C1 segment of cervical spinal cord (tissue), 14 donors: ENCODE data around the gene NR3C1.

ENCODE experiments used
- DNase-seq, 14 donors: peaks; one replicate each; lab custom pipeline; 2025; lab: John Stamatoyannopoulos, UW

The NR3C1 gene

GRCh38 chr5:143370440-143370839 lies 33.0 kb downstream of the NR3C1 start:
- DNase-seq = no peak

GRCh38 chr5:143364061-143364460 lies 39.4 kb downstream of the NR3C1 start:
- DNase-seq = no peak

DNA sequence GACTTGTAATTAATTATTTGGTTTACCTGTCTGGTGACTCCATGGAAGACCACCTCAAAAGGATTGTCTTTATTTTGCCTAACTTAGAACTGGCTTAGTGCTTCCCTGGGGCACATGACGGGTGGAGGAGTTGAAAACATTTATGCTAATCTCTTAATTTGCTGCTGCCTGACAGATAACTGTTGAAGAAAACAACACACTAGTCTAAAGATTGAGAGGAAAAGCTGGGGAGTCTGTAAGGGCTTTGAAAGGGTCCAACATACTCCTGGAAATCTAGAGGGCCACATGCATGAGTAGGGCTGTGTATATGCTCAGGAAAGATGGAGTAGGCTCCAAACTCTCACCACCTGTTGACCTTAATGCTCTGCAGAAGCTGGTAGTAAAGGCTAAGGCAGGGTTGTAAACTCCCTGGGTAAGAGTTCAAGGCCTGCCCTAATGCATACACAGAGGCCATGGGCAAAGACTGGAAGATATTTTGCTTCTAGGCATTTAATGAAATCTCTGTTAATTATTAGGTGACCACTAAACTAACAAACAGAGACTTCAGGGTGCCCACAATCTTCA lies 40.7 kb downstream of the NR3C1 start:
- DNase-seq = no peak

DNA sequence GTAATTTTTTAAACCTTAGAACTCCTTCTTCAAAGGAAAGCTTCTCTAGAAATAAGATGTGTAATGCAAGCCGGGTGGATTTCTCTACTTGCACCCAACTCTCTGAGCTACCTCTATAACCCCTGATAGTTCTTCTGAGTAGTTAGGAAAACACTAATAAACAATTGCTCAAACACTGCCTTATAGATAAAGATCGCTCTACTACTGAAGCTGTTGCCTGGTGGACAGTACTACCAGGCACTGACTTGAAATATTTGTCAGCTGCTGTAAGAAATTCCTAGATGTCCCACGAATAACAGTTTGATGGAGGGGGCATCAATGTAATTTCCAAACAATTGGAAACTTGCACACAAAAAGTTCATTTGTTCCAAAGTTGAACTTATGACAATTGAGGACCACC lies 42.0 kb downstream of the NR3C1 start:
- DNase-seq = no peak

- no peak for DNase-seq
Measured at GRCh38 chr5:143360755-143361154, 42.7 kb downstream of the NR3C1 start.

GRCh38 chr5:143359869-143360268 lies 43.6 kb downstream of the NR3C1 start:
- DNase-seq = no peak

DNA sequence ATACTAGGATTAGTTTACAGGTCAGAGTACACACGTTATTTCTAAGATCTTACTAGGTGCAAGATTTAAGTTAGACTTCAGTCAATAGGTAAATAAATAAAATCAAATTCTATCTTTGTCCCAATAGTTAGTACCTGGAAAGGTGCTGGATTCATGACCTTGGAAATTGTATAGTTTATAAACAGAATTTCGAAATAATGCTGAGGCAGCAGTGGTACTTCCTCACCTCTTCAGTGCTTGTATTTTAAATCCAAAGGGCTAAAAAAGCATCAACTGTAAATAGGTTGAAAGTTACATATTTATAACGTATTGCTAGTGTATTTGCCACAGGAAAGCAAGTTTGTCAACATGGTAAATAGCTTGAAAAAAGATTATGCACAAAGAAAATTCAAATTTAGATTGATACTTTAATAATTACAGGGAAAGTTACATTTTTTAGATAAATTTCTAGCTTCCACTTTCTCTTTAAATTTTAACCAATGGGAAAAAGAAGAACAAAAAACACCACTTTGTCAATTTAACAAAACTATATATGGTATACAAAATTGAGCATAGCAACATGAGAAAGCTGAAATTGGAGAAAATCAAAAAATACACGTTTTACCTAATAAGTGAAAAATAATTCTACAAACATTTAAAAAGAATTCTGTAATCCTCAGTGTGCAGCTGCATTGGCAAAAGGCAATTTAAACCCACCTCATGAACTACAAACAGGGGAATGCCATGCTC lies 46.5 kb downstream of the NR3C1 start:
- DNase-seq = no peak

- peak in 6 of 14 donors; percentile 5 to 73 (median 17) for DNase-seq
Measured at GRCh38 chr5:143355710-143356109, 47.8 kb downstream of the NR3C1 start.

- DNase-seq = no peak
Measured at GRCh38 chr5:143354025-143354424, 49.5 kb downstream of the NR3C1 start.

- DNase-seq = no peak
Measured at GRCh38 chr5:143352691-143353090, 50.8 kb downstream of the NR3C1 start.

DNA sequence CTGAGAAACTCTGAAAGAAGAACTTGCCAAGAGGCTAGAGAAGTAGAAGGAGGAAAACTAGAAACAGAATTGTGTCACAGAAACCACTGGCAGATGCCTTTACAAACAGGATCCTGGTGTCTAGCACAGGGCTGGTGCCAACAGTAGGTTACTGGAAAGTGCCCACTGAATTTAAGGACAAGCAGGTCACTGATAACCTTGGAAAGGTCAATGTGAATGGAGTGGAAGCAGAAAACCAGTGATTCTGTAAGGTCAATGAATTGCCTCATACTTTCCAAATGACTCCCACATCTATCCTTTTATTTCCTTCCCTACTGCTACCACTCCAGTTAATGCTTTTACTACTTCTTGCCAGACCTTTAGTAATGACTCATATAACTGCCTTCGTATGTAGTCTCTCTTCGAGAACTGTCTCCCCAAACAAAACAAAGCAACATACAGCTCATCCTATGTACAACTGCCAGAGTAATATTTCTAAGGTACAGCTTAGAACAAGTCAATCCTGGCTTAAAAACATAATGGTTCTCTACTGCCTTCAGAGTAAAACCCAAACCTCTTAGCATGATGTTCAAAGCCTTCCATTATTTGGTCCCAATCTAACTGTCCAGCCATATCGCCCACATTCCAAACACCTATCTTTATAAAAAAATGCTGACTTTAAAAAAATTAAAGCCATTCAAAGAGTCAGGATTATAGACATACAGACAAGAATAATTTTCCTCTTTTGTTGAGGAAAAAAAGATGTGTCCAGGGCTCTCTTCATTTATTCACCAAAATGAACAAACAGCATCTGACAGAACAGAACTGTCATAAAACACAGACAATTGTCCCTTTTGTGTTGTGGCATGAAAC lies 52.5 kb downstream of the NR3C1 start:
- no peak for DNase-seq

DNA sequence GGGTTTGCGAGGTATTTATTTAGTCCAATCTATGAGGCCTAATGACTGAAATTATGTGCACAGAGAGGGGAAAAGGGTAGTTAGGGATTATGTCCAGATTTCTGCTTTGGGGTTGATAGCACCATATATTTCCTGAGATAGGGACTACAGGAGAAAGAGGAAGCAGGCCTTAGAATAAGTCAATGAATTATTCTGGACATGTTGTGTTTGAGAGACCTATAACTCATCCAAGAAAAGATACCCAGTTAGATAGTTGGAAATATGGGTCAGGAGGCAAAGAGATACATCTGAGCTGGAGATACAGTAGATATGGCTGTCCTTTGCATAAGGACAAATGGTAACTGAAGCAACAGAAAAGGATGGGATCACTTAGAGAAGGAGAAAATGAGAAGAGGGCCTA lies 53.1 kb downstream of the NR3C1 start:
- DNase-seq = no peak

GRCh38 chr5:143349177-143349576 lies 54.3 kb downstream of the NR3C1 start:
- DNase-seq = no peak

GRCh38 chr5:143347698-143348344 lies 55.7 kb downstream of the NR3C1 start:
- DNase-seq = no peak

DNA sequence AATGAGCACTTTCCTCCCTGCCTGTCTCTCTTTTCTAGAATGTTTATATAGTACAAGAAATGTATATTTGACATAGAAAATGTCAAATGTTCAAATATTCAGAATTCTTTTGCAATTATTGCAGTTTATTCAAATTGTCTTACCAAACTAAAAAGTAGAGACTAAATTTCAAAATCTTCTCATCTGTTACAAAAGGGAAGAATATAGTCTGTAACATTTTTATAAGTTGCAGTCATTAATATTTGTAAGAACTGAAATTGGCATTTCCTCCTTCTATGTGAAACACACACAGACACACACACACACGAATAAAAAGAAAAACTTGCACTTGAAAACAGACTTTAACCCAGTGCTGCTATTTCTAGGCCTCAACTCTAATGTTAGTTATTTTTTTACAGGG lies 56.4 kb downstream of the NR3C1 start:
- no peak for DNase-seq

- no peak for DNase-seq
Measured at GRCh38 chr5:143345671-143346440, 57.6 kb downstream of the NR3C1 start.

DNA sequence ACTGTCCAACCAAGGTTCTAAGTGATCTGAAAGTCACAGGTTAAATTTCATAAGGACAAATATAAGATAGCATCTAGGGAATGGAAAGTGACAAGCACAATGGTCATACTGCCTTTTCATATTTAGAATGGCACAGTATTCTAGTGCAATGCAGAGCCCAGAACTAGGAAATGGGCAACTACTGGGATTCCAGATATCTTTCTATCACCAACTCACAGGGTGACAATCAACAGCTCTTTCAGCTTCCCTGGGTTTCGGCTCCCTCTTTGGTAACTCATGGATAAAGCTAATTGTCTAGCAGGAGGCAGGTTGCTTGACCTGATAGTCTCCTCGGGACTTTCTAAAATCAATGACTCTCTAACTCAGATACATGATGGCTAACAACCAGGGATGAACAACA lies 60.4 kb downstream of the NR3C1 start:
- no peak for DNase-seq

GRCh38 chr5:143342607-143343006 lies 60.9 kb downstream of the NR3C1 start:
- DNase-seq = no peak

DNA sequence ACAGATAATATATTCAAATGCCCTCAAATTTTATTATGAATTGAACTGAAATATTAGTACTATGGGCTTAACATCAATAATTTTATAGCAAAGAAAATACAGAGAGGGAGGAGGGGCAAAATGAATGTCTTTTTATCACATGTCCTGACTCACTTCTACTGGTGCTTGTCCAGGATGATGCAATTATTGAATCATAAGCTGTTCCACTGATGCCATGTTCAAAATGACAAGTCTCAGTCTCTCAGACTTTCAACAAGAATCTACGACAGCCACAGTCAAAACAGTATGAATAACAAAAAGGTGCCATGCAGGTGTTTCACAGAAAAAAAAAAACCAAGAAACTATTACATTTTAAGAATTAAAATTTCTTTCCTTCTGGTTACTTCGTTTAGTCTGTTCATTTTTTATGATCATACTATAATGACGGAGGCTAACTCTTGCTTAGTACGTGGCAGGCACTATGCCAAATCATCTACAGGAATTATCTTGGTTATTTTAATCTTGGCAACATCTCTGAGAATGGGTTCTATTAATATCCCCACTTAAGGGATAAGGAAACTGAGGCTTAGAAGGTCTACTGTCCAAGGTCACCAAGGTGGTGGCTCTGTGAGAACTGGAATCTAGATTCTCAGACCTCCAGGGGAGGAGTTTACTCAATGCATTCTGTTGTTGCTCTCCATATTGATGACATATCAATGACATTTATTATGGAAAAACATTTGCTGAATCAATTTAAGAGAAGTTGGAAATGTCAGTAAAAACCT lies 61.5 kb downstream of the NR3C1 start:
- DNase-seq = no peak

DNA sequence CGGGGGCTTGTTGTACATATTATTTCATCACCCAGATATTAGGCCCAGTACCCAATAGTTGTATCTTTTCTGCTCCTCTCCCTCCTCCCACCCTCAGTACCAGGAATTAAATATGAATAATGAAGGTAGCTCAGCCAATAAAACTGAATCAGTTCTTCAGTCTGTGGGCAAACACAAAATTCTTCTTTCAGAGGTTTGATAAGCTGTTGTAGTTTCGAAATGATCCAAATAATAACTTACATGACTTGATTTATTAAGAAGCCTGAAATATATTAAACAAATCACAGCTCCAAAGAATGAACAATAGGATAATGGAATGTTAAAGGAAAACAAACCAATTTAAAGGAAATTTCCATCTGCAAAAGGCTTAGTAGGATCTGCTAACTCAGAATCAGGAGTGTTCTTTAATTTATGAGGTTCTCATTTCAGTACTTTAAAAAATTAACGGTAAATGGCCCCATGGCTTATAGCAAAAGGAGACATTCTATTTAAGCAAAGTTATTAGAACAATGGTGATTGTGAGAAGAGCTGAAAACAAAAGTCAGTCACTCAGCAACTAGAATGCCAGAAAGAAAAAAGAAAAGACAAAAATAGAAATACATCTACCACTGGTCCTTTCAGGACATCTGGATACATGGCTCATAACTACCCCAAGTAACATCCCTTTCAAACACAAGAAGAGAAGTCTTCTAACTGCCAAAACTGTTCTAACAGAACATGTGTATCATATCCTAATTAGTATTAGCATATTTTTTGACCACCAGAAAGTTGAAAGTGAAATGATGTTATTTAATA lies 62.4 kb downstream of the NR3C1 start:
- DNase-seq = no peak
